ENCODE results near the gene RAPGEF5. TPM values are rescaled to one million over a fixed set of nuclear protein-coding genes. Genes with fewer than 3 reads are reported as not detected.

Gene RAPGEF5
- total RNA-seq, 2 donors from 2014 or later, result 7.4 to 29.8 TPM

DNA sequence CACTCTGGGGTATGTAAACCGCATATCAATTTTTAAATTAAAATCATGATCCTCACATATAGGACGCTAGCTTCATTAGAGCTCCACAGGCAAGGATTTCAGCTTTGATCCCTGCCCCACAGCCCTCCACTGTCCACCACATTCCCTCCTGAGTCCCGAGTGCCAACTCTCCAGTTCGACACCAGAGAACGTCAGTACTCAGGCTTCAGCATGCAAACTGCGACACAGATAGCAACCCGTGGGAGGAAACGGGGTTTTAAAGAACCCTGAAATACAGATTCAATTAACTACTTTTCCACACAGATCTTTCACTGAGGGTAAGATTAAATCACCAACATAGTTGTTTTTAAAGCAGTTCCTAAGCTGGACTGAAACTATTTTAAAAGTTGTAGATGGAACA lies 26.1 kb downstream of the RAPGEF5 start:
- WGBS, result 94% methylated on average over 8 of the region's 8 CpGs
- Histone ChIP-seq H3K27ac (no peak overlapping the region), H3K4me3 (no peak overlapping the region), H3K27me3 (replicated peaks; ENCODE audit: insufficient read depth) (no peaks in the 10 kb centered on the region), H3K36me3 (no peaks in the 10 kb centered on the region), H3K9me3 (no peaks in the 10 kb centered on the region), H3K4me1 (replicated peaks) (no peaks in the 10 kb centered on the region)
- DNase-seq (ENCODE audit: low spot score), result no peak
- no peak for TF ChIP-seq POLR2A (IDR thresholded peaks at IDR 0.05)
- TF ChIP-seq POLR2AphosphoS5 (IDR thresholded peaks at IDR 0.05), result no peak
- TF ChIP-seq, protein P1, sequence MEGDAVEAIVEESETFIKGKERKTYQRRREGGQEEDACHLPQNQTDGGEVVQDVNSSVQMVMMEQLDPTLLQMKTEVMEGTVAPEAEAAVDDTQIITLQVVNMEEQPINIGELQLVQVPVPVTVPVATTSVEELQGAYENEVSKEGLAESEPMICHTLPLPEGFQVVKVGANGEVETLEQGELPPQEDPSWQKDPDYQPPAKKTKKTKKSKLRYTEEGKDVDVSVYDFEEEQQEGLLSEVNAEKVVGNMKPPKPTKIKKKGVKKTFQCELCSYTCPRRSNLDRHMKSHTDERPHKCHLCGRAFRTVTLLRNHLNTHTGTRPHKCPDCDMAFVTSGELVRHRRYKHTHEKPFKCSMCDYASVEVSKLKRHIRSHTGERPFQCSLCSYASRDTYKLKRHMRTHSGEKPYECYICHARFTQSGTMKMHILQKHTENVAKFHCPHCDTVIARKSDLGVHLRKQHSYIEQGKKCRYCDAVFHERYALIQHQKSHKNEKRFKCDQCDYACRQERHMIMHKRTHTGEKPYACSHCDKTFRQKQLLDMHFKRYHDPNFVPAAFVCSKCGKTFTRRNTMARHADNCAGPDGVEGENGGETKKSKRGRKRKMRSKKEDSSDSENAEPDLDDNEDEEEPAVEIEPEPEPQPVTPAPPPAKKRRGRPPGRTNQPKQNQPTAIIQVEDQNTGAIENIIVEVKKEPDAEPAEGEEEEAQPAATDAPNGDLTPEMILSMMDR (IDR thresholded peaks at IDR 0.05), result no peak
- intact Hi-C loops (cut with DNase I), result no loop called here

DNA sequence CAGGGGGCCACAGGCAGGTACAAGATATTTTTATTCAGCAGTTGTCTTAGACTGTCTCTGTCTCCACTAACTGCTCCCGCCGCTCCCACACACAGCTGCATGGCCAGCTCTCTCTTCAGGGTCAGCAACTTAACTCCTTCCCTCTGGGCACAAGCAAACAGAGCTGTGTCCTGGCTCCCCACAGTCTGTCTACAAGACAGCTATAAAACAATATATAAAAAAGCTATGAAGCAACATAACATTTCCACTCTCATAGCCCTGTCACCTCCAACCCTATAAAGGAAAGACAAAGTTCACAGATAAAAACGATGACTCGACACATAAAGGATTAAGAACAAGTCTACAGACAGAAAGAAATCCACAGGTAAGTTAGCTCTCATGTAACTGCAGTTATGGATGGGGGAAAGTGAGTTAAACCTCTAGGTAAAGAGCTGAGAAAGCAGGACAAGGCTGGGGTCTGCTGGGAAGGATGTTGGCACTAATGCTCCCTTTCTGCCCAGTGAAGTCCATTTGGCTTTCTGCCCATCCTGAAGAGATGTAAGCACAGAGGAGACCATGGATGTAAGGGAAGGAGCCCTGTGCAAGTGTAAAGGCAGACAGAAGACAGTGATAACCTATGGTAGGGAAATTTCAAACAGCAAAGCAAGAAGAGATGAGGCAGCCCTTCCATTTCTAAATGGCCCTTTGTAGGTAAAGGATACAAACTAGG lies 27.0 kb downstream of the RAPGEF5 start:
- H3K27me3 ChIP-seq (replicated peaks; ENCODE audit: insufficient read depth), result no peaks in the 10 kb centered on the region
- WGBS, result 65% methylated on average over 4 of the region's 4 CpGs
- TF ChIP-seq, protein P1 (IDR thresholded peaks at IDR 0.05), result no peak
- TF ChIP-seq POLR2AphosphoS5 (IDR thresholded peaks at IDR 0.05), result no peak
- no peak for TF ChIP-seq POLR2A (IDR thresholded peaks at IDR 0.05)
- no peaks in the 10 kb centered on the region for H3K9me3 ChIP-seq
- H3K36me3 ChIP-seq, result no peaks in the 10 kb centered on the region
- no peaks in the 10 kb centered on the region for H3K4me1 ChIP-seq (replicated peaks)
- no peak for DNase-seq (ENCODE audit: low spot score)
- H3K4me3 ChIP-seq, result no peak overlapping the region
- intact Hi-C loops (cut with DNase I), result no loop called here
- no peak overlapping the region for H3K27ac ChIP-seq

DNA sequence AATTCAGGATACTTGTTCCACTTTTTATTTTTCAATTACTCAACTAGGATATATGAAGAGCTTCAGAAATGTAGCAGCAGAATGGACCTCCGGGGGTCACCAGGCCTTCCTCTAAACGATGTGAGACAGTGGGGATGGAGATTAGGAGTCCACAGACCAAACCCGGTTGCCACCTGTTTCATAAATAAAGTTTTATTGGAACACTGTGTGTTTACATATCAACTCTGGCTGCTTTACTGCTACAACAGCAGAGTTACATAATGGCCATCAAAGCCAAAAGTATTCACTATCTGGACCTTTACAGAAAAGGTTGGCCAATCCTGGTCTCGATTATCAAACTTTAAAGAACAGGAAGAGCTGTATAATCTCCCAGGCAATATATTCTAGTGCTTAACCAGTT lies 30.8 kb downstream of the RAPGEF5 start:
- H3K4me3 ChIP-seq, result no peak overlapping the region
- intact Hi-C loops (cut with DNase I), result no loop called here

DNA sequence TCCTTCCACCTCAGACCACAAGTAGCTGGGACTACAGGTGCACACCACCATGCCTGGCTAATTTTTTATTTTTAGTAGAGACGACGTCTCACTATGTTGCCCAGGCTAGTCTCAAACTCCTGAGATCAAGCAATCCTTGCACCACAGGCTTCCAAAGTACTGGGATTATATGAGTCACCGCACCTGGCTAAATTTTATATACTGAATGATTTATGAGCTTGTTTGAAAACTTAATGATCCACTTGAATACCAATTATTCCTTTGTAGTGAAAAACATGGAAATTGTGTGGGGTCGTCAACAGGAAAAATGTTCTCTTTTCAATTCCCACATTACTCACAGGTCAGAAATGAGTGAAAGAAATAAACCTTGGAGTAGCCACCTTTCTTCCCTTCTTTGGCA lies 31.3 kb downstream of the RAPGEF5 start:
- TF ChIP-seq POLR2AphosphoS5 (IDR thresholded peaks at IDR 0.05) (no peak), POLR2A (IDR thresholded peaks at IDR 0.05) (no peak)
- Histone ChIP-seq H3K36me3 (no peaks in the 10 kb centered on the region), H3K27me3 (replicated peaks; ENCODE audit: insufficient read depth) (no peaks in the 10 kb centered on the region), H3K9me3 (no peaks in the 10 kb centered on the region), H3K4me1 (replicated peaks) (no peaks in the 10 kb centered on the region), H3K4me3 (no peak overlapping the region), H3K27ac (no peak overlapping the region)
- intact Hi-C loops (cut with DNase I), result no loop called here
- WGBS, result 63% methylated on average over 4 of the region's 4 CpGs
- DNase-seq (ENCODE audit: low spot score), result no peak

More for the DNA sequence above, 30.8 kb downstream of the RAPGEF5 start:
- H3K4me1 ChIP-seq (replicated peaks), result no peaks in the 10 kb centered on the region
- 46% methylated on average over 4 of the region's 4 CpGs for WGBS
- H3K36me3 ChIP-seq, result no peaks in the 10 kb centered on the region
- H3K27me3 ChIP-seq (replicated peaks; ENCODE audit: insufficient read depth), result no peaks in the 10 kb centered on the region
- TF ChIP-seq, protein P1 (IDR thresholded peaks at IDR 0.05), result no peak
- TF ChIP-seq POLR2A (IDR thresholded peaks at IDR 0.05) (no peak), POLR2AphosphoS5 (IDR thresholded peaks at IDR 0.05) (no peak)
- H3K27ac ChIP-seq, result no peak overlapping the region
- DNase-seq (ENCODE audit: low spot score), result no peak
- no peaks in the 10 kb centered on the region for H3K9me3 ChIP-seq

DNA sequence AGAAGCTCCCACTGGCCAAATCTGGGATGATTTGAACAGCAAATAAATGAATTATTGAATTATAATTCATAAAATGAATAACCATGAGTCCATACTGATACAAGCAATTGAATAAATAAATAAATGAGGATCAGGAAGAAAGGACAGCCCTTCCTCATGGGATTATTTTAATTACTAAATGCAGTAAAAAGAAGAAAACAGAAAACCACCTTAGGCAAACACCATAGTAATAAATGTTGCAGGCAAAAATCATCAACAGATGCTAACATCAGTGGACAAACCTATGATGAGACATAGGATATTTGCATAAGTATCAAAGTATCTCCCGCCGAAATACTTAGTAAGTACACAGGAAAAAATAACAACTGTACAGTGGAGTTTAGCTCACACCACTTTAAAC lies 33.2 kb downstream of the RAPGEF5 start:
- DNase-seq (ENCODE audit: low spot score), result no peak
- WGBS, result 97% methylated on average over 2 of the region's 2 CpGs
- no peak for TF ChIP-seq POLR2A (IDR thresholded peaks at IDR 0.05)
- TF ChIP-seq, protein P1 (IDR thresholded peaks at IDR 0.05), result no peak
- no peak for TF ChIP-seq POLR2AphosphoS5 (IDR thresholded peaks at IDR 0.05)

More for the DNA sequence above, 33.2 kb downstream of the RAPGEF5 start:
- Histone ChIP-seq H3K4me3 (no peak overlapping the region), H3K36me3 (no peaks in the 10 kb centered on the region), H3K27me3 (replicated peaks; ENCODE audit: insufficient read depth) (no peaks in the 10 kb centered on the region), H3K4me1 (replicated peaks) (no peaks in the 10 kb centered on the region), H3K27ac (no peak overlapping the region), H3K9me3 (no peaks in the 10 kb centered on the region)
- intact Hi-C loops (cut with DNase I), result no loop called here
